ENCODE data around the gene PDZD2.
A peak's percentile ranks its signal among the peaks of the same experiment; 100 is the strongest.

The PDZD2 gene

DNA sequence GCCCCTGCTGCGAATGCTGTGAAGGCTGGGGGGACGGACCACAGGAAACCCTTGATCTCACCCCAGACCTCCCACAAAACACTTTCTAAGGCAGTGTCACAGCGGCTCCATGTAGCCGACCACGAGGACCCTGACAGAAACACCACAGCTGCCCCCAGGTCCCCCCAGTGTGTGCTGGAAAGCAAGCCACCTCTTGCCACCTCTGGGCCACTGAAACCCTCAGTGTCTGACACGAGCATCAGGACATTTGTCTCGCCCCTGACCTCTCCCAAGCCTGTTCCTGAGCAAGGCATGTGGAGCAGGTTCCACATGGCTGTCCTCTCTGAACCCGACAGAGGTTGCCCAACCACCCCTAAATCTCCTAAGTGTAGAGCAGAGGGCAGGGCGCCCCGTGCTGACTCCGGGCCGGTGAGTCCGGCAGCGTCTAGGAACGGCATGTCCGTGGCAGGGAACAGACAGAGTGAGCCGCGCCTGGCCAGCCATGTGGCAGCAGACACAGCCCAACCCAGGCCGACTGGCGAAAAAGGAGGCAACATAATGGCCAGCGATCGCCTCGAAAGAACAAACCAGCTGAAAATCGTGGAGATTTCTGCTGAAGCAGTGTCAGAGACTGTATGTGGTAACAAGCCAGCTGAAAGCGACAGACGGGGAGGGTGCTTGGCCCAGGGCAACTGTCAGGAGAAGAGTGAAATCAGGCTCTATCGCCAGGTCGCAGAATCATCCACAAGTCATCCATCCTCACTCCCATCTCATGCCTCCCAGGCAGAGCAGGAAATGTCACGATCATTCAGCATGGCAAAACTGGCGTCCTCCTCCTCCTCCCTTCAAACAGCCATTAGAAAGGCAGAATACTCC is 450.4 kb downstream of the PDZD2 start:
- DNase-seq: no peak

DNA sequence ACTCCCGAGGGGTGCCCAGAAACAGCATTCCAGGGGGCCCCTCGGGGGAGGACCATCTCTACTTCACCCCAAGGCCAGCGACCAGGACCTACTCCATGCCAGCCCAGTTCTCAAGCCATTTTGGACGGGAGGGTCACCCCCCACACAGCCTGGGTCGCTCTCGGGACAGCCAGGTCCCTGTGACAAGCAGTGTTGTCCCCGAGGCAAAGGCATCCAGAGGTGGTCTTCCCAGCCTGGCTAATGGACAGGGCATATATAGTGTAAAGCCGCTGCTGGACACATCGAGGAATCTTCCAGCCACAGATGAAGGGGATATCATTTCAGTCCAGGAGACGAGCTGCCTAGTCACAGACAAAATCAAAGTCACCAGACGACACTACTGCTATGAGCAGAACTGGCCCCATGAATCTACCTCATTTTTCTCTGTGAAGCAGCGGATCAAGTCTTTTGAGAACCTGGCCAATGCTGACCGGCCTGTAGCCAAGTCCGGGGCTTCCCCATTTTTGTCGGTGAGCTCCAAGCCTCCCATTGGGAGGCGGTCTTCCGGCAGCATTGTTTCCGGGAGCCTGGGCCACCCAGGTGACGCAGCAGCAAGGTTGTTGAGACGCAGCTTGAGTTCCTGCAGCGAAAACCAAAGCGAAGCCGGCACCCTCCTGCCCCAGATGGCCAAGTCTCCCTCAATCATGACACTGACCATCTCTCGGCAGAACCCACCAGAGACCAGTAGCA is 451.3 kb downstream of the PDZD2 start:
- DNase-seq: no peak

DNA sequence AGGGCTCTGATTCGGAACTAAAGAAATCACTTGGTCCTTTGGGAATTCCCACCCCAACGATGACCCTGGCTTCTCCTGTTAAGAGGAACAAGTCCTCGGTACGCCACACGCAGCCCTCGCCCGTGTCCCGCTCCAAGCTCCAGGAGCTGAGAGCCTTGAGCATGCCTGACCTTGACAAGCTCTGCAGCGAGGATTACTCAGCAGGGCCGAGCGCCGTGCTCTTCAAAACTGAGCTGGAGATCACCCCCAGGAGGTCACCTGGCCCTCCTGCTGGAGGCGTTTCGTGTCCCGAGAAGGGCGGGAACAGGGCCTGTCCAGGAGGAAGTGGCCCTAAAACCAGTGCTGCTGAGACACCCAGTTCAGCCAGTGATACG is 451.8 kb downstream of the PDZD2 start:
- no peak for DNase-seq

DNA sequence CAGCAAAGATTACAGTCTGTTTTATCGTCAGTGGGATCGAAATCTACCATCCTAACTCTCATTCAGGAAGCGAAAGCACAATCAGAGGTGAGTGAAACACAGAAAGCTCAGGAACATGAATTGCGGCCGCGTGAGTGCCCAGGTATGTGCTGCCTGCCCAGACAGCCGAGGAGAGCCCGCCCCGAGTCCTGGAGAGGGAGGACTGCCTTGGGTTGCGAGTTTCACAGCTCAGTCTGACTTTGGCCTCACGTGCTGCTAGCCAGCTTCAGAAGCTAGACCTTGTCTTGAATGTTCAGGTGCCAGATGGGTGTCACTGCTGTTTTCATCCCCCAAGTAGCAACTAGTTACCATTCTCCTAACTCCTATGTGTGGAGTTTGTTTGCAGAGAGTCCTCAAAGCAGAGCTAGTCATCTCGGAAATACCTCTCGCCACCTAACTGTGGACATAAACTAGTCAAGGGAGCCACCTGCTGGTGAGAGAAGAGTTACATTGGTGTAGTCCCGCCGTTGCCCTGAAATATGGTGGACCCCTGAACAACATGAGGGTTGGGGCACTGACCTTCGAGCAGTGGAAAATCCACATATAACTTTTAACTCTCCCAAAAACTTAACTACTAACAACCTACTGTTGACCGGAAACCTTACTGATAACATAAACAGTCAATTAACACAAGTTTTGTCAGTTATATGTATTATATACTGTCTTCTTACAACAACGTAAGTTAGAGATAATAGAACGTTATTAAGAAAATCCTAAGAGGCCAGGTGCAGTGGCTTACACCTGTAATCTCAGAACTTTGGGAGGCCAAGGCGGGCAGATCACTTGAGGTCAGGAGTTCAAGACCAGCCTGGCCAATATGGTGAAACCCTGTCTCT is 454.2 kb downstream of the PDZD2 start:
- DNase-seq: peak; percentile 81

DNA sequence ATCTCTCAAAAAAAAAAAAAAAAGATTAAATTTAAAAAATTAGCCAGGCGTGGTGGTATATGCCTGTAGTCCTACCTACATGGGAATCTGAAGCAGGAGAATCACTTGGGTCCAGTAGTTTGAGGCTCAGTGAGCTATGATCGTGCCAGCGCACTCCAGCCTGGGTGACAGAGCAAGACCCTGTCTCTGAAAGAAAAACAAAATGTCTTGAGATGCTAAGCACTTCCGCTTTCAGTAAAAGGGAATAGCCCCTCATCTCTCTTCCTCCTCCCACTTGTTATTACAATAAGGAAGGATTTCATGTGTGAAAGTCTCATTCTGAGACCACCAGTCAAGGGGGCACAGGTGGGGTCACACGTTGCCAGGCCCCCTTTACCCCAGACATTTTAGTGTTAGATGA is 455.8 kb downstream of the PDZD2 start:
- DNase-seq: no peak

DNA sequence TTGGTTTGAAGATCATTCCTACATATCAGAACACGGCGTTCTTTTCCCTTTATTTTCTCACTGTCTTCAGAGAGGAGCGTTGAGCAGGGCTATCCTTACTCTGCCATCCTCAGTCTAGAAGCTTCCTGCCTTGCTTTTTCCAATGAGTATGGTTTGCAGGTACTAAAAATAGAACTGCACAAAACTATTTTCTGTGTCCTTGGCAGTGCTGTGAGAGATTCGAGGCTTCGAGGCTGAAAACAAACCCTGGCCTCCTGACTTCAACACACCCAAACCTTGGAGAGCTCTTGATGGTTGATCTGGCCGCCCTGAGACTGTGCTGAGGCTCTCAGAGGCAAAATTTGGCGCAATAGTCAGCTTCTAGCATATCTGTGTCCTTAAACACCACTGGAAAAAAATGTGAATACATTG is 456.3 kb downstream of the PDZD2 start:
- DNase-seq: no peak

DNA sequence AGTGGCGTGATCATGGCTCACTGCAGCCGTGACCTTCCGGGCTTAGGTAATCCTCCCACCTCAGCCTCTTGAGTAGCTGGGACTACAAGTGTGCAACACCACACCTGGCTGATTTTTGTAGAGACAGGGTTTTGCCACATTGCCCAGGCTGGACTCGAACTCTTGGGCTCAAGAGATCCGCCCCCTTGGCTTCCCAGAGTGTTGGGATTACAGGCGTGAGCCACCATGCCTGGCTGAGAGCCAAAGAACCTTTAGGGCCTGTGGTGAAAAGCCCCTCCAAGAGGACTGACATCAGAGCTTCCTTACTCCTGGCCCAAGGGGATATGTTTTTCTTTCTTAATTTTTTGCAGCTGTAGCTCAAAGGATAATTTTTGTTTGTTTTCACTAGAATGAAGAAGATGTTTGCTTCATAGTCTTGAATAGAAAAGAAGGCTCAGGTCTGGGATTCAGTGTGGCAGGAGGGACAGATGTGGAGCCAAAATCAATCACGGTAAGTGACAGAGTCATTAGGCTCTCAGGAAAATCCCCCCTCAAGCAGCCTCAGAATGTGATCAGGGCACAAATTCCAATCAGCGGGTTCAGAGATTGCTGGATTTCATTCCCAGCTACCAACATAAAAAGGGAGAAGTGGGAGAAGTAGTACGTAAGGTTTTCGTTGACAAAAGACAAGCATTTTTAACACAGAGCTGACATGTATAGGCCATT is 458.1 kb downstream of the PDZD2 start:
- DNase-seq: no peak

DNA sequence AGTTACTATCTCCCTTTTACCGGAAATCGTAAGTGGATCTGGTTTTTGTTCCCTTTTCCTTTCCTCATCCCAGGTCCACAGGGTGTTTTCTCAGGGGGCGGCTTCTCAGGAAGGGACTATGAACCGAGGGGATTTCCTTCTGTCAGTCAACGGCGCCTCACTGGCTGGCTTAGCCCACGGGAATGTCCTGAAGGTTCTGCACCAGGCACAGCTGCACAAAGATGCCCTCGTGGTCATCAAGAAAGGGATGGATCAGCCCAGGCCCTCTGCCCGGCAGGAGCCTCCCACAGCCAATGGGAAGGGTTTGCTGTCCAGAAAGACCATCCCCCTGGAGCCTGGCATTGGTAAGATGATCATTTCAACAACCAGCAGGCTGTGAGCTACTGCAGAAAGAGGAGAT is 459.4 kb downstream of the PDZD2 start:
- no peak for DNase-seq

DNA sequence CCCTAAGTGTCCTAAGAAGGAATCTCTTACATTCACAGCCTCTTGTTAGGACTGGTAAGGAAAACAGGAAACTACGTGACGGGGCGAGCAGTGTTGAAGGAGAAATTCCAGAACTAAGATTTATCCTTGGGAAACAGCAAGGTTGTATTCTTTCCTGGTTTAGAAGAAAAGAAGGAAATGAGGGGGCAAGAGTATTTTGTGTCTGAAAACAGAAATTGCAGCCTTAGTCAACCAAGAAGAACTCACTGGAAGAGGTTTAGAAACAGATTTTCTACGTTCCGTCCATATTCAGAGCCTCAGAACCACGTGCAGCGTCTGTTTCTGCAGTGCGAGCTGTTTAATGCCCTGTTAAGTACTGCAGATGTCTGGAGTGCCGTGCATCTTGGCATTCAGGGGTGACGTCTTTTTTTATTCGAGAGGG is 460.0 kb downstream of the PDZD2 start:
- DNase-seq: no peak

DNA sequence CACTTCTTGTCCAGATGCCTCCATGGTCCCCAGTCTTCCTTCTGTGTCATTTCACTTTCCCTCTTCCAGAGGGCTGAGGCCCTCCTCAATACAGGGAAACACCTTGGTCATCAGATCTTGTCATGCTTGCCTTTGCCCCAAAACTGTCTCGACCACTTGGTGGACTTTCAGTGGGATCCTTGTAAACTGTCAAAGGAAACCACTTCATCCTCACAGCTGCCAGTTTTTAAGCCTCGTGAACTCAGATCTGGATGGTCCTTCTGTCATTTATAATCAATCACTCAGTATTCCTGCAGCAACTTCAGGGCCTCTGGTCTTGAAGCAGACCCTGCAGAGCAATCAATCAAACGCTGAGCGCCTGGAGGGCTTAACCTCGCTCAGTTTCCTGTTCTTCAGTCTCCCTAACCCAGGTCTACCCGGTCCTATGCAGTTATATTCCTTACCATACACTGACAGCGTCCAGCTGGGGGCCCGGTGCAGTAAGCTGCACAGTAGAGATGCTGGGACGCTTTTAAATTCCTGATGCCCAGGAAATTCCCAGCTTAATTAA is 460.6 kb downstream of the PDZD2 start:
- no peak for DNase-seq

DNA sequence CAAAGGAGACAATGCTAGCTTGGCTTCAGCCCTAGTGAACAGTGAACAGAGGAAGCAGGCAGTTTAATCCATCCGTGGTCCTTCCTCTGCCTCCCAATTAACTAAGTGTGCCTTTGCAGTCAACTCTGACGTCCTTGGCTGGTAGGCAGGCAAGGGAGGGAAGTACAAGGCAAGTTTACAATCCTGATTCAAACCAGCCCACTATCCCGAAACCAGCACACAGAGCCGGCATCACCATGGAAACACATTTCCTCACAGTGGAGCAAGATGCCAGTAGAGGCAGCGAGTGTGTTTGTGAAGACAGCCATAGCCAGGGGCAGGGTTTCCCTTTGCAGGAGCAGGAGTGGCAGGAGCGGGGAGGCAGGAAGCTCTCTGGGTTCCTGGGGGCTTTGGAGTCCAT is 461.3 kb downstream of the PDZD2 start:
- DNase-seq: no peak

DNA sequence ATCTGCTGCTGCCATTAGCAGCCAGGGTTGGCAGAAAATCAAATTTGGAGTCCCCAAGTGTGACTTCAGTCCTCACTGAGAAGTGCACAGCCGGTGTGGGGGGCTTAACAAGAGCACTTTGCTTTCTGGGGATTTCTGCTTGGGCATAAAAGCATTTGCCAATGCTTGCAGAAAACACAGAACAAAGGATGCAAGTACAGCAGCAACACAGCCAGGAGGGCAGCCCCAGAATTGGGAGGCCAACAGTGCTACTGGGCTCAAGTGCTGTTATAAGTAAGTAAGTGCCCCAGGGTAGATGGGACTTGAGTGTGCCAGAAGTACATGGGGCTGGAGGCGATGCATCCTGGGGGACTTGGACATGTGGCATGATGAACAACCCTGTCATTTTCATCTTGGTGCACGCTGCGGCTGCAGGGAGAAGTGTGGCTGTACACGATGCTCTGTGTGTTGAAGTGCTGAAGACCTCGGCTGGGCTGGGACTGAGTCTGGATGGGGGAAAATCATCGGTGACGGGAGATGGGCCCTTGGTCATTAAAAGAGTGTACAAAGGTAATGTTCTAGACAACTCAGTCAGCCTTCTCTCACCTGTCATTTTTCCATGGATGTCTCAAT is 461.9 kb downstream of the PDZD2 start:
- no peak for DNase-seq

DNA sequence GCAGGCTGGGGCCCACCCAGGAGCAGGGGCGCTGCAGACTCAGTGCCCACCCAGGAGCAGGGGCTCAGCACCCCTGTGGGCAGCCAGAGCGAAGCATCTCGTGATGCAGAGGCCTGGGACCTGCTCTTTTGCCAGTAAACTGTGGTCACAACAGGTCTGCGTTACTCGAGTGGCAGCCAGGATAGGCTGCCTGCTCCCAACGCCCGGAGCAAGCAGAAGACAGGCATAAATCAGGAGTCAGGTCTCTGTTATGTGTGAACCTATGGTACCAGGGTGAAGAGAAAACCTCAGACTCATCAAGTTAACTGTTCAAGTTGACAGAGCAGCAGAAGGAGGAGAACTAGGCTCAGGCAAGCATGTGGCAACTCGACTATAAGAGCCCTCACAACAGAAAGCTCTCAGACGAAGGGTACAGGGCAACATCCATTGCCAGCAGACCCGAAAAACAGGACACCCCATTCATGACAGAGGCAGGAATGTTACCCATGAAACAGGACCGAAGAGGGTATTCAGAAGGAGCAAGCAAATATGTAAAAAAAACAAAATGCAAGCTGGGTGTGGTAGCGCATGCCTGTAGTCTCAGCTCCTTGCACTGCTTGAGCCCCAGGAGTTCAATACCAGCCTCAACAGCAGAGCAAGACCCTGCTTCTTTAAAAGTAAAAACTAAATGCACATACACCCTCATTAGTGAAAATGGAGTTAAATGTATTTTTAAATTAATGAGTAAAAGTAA is 463.5 kb downstream of the PDZD2 start:
- DNase-seq: no peak

DNA sequence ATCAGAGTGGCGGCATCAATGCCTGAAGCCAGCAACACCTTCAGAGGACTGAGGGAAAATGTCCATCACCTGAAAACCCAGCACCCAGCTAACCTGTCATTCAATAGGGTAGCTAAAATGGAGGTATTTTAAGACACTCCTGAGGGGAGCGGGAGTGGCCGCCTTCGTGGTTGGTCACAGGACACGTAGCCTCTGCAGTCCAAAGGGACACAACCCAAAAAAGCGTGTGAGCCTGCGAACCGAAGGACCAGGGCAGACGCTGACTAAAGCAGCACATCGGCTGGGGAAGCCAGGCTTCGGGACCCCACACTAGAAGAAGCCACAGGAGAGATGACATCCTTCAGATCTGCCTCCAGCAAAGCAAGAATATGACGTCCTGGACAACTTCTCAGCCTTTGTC is 464.6 kb downstream of the PDZD2 start:
- DNase-seq: no peak

DNA sequence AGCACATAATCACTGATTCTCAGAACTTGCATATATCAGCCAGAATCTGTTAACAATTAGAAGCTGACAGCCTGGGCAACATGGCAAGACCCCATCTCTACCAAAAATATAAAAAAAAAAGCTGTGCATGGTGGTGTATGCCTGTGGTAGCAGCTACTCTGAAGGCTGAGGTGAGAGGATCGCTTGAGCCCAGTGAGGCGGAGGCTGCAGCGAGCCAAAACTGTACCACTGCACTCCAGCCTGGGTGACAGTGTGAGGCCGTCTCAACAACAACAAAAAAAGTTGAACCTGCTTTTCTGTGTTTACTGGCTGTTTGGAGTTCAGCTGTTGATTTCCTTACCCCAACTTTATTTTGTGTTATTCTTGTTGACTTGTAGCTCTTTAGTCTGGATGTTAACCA is 468.4 kb downstream of the PDZD2 start:
- DNase-seq: no peak

DNA sequence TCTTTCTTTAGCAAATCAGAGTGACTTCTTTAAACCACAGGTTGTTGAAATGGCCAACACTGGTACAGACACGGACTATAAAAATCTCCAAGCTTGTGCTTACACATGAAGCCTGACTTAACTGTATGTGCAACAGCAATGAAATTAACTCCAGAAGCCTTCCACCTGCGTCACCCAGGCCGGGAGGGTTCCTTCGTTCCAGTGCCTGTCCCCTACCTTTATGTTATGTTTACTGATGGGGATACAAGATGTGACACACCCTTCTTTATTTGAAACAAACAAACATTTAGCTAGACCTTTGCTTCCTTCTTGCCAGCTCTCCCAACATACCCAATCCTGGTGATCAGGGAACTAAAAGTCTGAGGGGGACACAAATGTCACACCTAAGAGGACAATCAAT is 469.2 kb downstream of the PDZD2 start:
- DNase-seq: no peak

DNA sequence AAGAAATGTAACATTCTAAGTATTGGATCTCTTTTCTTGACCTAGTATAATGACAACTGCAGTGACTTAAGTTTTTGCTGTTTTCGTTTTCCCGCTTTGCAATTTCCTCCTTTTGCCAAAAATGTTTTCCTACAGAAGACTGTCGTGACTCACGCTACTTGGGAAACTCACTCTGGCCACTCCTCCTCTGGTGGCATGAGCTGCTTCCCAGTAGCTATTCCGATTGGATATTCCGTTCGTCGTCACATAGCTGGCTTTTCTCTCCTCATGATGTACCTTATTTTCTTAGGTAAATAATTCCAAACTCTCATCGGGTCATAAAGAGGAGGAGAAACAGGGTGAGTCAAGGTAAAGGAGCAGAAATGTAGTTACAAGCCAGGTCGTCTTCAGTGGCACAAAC is 470.3 kb downstream of the PDZD2 start:
- no peak for DNase-seq

DNA sequence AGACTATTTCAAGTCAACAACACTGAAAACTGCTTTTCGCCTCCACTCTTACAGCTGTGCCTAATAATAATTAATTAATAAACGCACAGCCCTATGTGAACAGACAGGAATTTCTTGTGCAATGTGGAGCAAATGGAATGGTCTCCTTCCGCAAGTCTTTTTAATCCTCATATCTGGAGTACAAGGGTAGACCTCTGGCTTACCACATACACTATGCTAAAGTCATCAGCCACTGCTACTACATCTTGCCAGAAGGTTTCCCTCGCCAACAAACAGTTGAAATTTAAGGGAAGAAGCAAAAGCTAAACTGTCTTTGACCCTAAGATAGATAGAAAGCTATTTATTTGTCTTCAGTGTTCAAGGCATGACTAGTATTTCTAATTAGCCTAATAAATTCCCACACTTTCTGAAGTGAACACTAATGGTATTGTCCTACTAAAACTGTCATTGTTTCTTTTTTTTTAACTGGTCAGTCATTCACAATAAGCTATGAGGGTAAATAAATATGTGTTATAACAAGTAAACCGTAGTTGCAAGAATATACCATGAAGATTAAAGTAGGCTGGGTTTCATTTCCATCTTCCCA is 471.3 kb downstream of the PDZD2 start:
- no peak for DNase-seq

DNA sequence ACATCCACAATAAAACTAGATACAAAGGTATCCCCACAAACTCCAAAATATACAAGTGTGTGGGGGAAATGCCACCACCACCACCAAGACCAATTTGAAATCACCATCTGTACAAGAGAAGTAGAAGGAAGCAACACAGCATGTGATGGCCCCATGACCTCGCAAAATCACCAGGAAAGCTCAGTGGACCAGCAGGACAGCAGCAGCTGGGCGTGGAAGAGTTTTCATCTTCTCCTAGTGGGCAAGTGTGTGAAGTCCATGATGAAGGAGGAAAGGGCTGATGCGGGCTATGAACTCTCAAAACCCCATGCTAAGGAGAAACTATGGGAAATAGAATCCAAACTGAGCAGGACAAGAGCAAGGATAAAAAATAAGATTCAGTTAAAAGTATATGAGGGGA is 477.1 kb downstream of the PDZD2 start:
- no peak for DNase-seq

DNA sequence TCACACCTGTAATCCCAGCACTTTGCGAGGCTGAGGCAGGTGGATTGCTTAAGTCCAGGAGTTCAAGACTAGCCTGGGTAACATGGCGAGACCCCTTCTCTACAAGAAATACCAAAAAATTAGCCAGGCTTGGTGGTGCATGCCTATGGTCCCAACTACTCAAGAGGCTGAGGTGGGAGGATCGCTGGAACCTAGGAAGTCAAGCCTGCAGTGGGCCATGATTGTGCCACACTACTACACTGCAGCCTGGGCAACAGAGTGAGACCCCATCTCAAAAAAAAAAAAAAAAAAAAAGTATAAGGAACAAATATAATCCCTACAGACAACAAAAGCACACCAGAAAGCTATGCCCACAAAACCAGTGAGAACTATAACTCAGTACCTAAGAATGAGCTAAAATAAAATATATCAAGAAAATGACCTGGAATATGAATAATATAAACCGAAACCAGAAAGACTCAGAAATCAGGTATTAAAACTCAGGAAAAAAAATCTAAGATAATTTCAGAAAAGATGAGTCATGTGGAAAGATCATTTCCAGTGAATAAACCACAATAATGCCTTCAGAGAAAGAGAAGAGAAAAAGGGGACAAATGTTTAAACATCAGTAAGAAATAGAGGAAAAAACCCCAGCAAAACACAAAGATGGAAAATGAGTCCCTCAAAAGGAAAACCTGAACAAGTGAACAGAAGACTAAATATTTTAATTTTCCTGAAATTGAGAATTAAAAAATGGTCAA is 477.8 kb downstream of the PDZD2 start:
- DNase-seq: no peak
